Measurements from ENCODE around the gene HSPA1A. TPM values are rescaled to one million over a fixed set of nuclear protein-coding genes. Genes with fewer than 3 reads are reported as not detected.

The HSPA1A gene
- total and polyA plus RNA-seq, 9 of the 15 experiments (the other 6 are each of a cell fraction or from before 2014, with no cell fraction given) = 2.2 to 273 (median 107) TPM

- no peak for TF ChIP-seq MNT (conservative IDR thresholded peaks at IDR 0.05)
- TF ChIP-seq, protein P1, sequence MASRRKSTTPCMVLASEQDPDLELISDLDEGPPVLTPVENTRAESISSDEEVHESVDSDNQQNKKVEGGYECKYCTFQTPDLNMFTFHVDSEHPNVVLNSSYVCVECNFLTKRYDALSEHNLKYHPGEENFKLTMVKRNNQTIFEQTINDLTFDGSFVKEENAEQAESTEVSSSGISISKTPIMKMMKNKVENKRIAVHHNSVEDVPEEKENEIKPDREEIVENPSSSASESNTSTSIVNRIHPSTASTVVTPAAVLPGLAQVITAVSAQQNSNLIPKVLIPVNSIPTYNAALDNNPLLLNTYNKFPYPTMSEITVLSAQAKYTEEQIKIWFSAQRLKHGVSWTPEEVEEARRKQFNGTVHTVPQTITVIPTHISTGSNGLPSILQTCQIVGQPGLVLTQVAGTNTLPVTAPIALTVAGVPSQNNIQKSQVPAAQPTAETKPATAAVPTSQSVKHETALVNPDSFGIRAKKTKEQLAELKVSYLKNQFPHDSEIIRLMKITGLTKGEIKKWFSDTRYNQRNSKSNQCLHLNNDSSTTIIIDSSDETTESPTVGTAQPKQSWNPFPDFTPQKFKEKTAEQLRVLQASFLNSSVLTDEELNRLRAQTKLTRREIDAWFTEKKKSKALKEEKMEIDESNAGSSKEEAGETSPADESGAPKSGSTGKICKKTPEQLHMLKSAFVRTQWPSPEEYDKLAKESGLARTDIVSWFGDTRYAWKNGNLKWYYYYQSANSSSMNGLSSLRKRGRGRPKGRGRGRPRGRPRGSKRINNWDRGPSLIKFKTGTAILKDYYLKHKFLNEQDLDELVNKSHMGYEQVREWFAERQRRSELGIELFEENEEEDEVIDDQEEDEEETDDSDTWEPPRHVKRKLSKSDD (conservative IDR thresholded peaks at IDR 0.05; ENCODE audit: low read length) = peak; percentile 82
- peak; percentile 31; the same call in 1 of the 2 replicates for TF ChIP-seq GTF2F1 (IDR thresholded peaks at IDR 0.05; ENCODE audit: low read depth, low read length)
- TF ChIP-seq NEUROD1 (IDR thresholded peaks at IDR 0.05; ENCODE audit: borderline replicate concordance, low read depth, low read length, partially characterized antibody) = peak; percentile 73
- peak; percentile 66 to 76; a peak in 2 of 4 replicates for TF ChIP-seq TBL1XR1 (IDR thresholded peaks at IDR 0.05; ENCODE audit: low read length in 2 of 2)
- no peak for TF ChIP-seq SRSF3 (IDR thresholded peaks at IDR 0.05; ENCODE audit: insufficient read depth, low read length)
- TF ChIP-seq MYBL2 (IDR thresholded peaks at IDR 0.05; ENCODE audit: low read depth) = no peak
- TF ChIP-seq MYBL2 (CRISPR knock-in tag; IDR thresholded peaks at IDR 0.05; ENCODE audit: borderline replicate concordance) = no peak
- no peak; the same call in 1 of the 2 replicates for TF ChIP-seq ZNF717 (CRISPR knock-in tag; IDR thresholded peaks at IDR 0.05)
- peak; percentile 63; the same call in 1 of the 2 replicates for TF ChIP-seq ESRRA (IDR thresholded peaks at IDR 0.05; ENCODE audit: borderline replicate concordance, low read depth)
- TF ChIP-seq HMG20A (CRISPR knock-in tag; conservative IDR thresholded peaks at IDR 0.05) = no peak
- TF ChIP-seq CTCF (IDR thresholded peaks at IDR 0.05 in 2 of 3, conservative IDR thresholded peaks at IDR 0.05 in 1 of 3; ENCODE audit: insufficient read depth in 2 of 3, low read depth in 1 of 3, low read length in 3 of 3) = peak; percentile 98 to 100 (median 99)
- TF ChIP-seq IRF2 (CRISPR knock-in tag; IDR thresholded peaks at IDR 0.05) = no peak
- TF ChIP-seq NR2C1 (IDR thresholded peaks at IDR 0.05) = no peak
- TF ChIP-seq NR2C1 (tag; IDR thresholded peaks at IDR 0.05) = no peak
- no peak for TF ChIP-seq ZNF561 (CRISPR knock-in tag; conservative IDR thresholded peaks at IDR 0.05)
- TF ChIP-seq ZNF518B (CRISPR knock-in tag; IDR thresholded peaks at IDR 0.05) = no peak
- TF ChIP-seq ZNF551 (CRISPR knock-in tag; IDR thresholded peaks at IDR 0.05) = no peak
- TF ChIP-seq NFIC (IDR thresholded peaks at IDR 0.05) = peak; percentile 53; the same call in 1 of the 2 replicates
These were observed 45.5 kb upstream of the HSPA1A start (continued) for GRCh38 chr6:31769684-31770371.
